CD14-positive monocyte (primary cell): Measurements from ENCODE around the gene FOXJ3. TPM values are rescaled to one million over a fixed set of nuclear protein-coding genes. Genes with fewer than 3 reads are reported as not detected.

ENCODE experiments used
- DNase-seq, 3 donors: peaks; one replicate each; pipeline ENCODE4 v3.0.0-alpha.2; 2011 to 2022
- H2AFZ ChIP-seq: 2 replicates; pipeline ENCODE4 v1.6.0; 2012; ENCODE audit warnings: mild to moderate bottlenecking, low read depth, low read length, inconsistent platforms; ENCODE audit not compliant: insufficient read depth, poor library complexity, severe bottlenecking
- H3K27ac ChIP-seq, 2 donors: 1 replicate in 1 of 2; 2 replicates in 1 of 2; pipeline ENCODE4 v1.5.1; 2012 to 2013; ENCODE audit warnings: low read length in 2 of 2, control low read depth in 1 of 2, inconsistent platforms in 1 of 2, low read depth in 1 of 2, mild to moderate bottlenecking in 1 of 2
- H3K27me3 ChIP-seq, 2 donors: one replicate each; pipeline versions ENCODE4 v1.6.0 to v1.6.1; 2011 to 2013; ENCODE audit warnings: low read length in 2 of 2; ENCODE audit not compliant: control insufficient read depth in 2 of 2, insufficient read depth in 2 of 2
- H3K36me3 ChIP-seq, 2 donors: replicated peaks in 1 of 2; 1 replicate in 1 of 2; 2 replicates in 1 of 2; pipeline versions ENCODE4 v1.5.1 to v1.6.1; 2012 to 2013; ENCODE audit warnings: low read length in 2 of 2, control low read depth in 1 of 2, inconsistent platforms in 1 of 2, mild to moderate bottlenecking in 1 of 2; ENCODE audit not compliant: insufficient read depth in 2 of 2, control insufficient read depth in 1 of 2
- H3K4me1 ChIP-seq, 2 donors: 1 replicate in 1 of 2; 2 replicates in 1 of 2; pipeline versions ENCODE4 v1.5.1 to v1.6.1; 2012 to 2013; ENCODE audit warnings: low read length in 2 of 2, control low read depth in 1 of 2, inconsistent platforms in 1 of 2, mild to moderate bottlenecking in 1 of 2, moderate library complexity in 1 of 2; ENCODE audit not compliant: insufficient read depth in 2 of 2, control insufficient read depth in 1 of 2
- H3K4me2 ChIP-seq: replicated peaks from 2 replicates; pipeline ENCODE3; 2012; ENCODE audit warnings: low read length, moderate library complexity, mild to moderate bottlenecking; ENCODE audit not compliant: poor library complexity, severe bottlenecking; ENCODE audit errors: extremely low read depth
- H3K4me3 ChIP-seq, 3 experiments: fragments of 200-600 bp in 1 of 3; sonication (generic) in 1 of 3; replicated peaks in 1 of 3; 1 replicate in 2 of 3; 2 replicates in 1 of 3; pipeline ENCODE4 v1.5.1; 2011 to 2013; ENCODE audit warnings: low read length in 3 of 3, mild to moderate bottlenecking in 3 of 3, control low read depth in 2 of 3, low read depth in 2 of 3, inconsistent platforms in 1 of 3, moderate library complexity in 1 of 3
- H3K79me2 ChIP-seq: 2 replicates; pipeline ENCODE4 v1.6.0; 2012; ENCODE audit warnings: mild to moderate bottlenecking, control low read depth, inconsistent platforms, low read length, moderate library complexity; ENCODE audit not compliant: insufficient read depth
- H3K9ac ChIP-seq: 2 replicates; pipeline ENCODE4 v1.6.0; 2017; ENCODE audit warnings: low read length, mild to moderate bottlenecking; ENCODE audit not compliant: insufficient read depth, poor library complexity, severe bottlenecking
- H3K9me3 ChIP-seq, 2 donors: replicated peaks in 1 of 2; 1 replicate in 1 of 2; 2 replicates in 1 of 2; pipeline versions ENCODE4 v1.5.1 to v1.6.1; 2012 to 2013; ENCODE audit warnings: low read length in 2 of 2, control low read depth in 1 of 2; ENCODE audit not compliant: control insufficient read depth in 1 of 2, insufficient read depth in 1 of 2
- H4K20me1 ChIP-seq: 2 replicates; pipeline ENCODE4 v1.6.0; 2012; ENCODE audit warnings: mild to moderate bottlenecking, low read length, control low read depth, moderate library complexity; ENCODE audit not compliant: insufficient read depth
- H3K27ac Mint-ChIP-seq, 7 donors: one replicate each; pipeline ENCODE4 v1.8.0; 2020; ENCODE audit warnings: mild to moderate bottlenecking in 7 of 7, mixed read lengths in 7 of 7, moderate library complexity in 6 of 7, inconsistent platforms in 2 of 7
- H3K27me3 Mint-ChIP-seq, 3 donors: one replicate each; pipeline ENCODE4 v1.8.0; 2021 to 2022; ENCODE audit warnings: low read depth in 3 of 3, mild to moderate bottlenecking in 3 of 3, mixed read lengths in 3 of 3, moderate library complexity in 3 of 3, inconsistent platforms in 1 of 3
- H3K36me3 Mint-ChIP-seq, 2 donors: one replicate each; pipeline ENCODE4 v1.8.0; 2020; ENCODE audit warnings: mixed read lengths in 2 of 2, inconsistent platforms in 1 of 2, mild to moderate bottlenecking in 1 of 2
- H3K4me1 Mint-ChIP-seq: one replicate; pipeline ENCODE4 v1.8.0; 2020; ENCODE audit warnings: mild to moderate bottlenecking, mixed read lengths
- H3K4me3 Mint-ChIP-seq, 2 donors: one replicate each; pipeline ENCODE4 v1.8.0; 2020; ENCODE audit warnings: mild to moderate bottlenecking in 2 of 2, mixed read lengths in 2 of 2, moderate library complexity in 1 of 2
- H3K9me3 Mint-ChIP-seq, 7 donors: one replicate each; pipeline ENCODE4 v1.8.0; 2020 to 2022; ENCODE audit warnings: mixed read lengths in 7 of 7, mild to moderate bottlenecking in 6 of 7, moderate library complexity in 6 of 7, inconsistent platforms in 2 of 7
- CTCF ChIP-seq: fragments of 200-600 bp; IDR thresholded peaks from one replicate; pipeline ENCODE4 v1.8.0; 2022; ENCODE audit warnings: antibody characterized with exemption, mild to moderate bottlenecking
- WGBS: methylation state at CpG from one replicate; pipeline ENCODE4 v1.1.5; 2013; ENCODE audit warnings: missing lambda C conversion rate; ENCODE audit not compliant: insufficient coverage; 5-methylcytosine and 5-hydroxymethylcytosine counted together
- intact Hi-C, 2 donors: fragments of 100-400 bp; cut with micrococcal nuclease; formaldehyde crosslinking; loops; one replicate each; pipeline versions ENCODE4 v1.15.0 to v1.15.1; 2023
- polyA plus RNA-seq, 3 donors: library from polyadenylated mRNA; depleted of rRNA in 1 of 3; unstranded in 2 of 3; stranded (reverse) in 1 of 3; fragments of 300-500 nt in 2 of 3; fragments of >200 nt in 1 of 3; fragmentation: Illumina TruSeq in 2 of 3; gene quantifications; 1 replicate in 2 of 3; 2 replicates in 1 of 3; pipeline ENCODE4 v1.2.3, GENCODE V29; 2012 to 2021

Gene FOXJ3
- polyA plus RNA-seq, 3 donors = 10.2 to 18.5 (median 18.4) TPM

GRCh38 chr1:42334240-42335049 lies 590 bp downstream of the FOXJ3 start:
- H3K27me3 ChIP-seq = no peaks in the 10 kb centered on the region
- peak overlapping the region; percentile 100 for H3K4me2 ChIP-seq
- 0% methylated on average over 52 of the region's 58 CpGs for WGBS
- H3K27ac Mint-ChIP-seq = peak overlapping the region; percentile 54 to 92 (median 82)
- intact Hi-C loops = loop anchor here (2.0 to 10.0 kb wide), 6 partner anchors 122 to 838 kb away; partner anchors contain the start of genes C1orf50 (in 2 of the 2), P3H1 (in 2 of the 2), CCDC30 (in 1 of the 2) and CFAP57 (in 1 of the 2)
- H3K27ac ChIP-seq = peak overlapping the region; percentile 4 to 86
- H3K9ac ChIP-seq = peak overlapping the region; percentile 93
- H3K4me3 ChIP-seq = peak overlapping the region; percentile 67 to 95 (median 90)
- peak overlapping the region; percentile 100 for H2AFZ ChIP-seq
- H3K79me2 ChIP-seq = peaks cover 60% of the 10 kb centered on the region
- H3K4me1 Mint-ChIP-seq = peaks cover 40% of the 10 kb centered on the region
- H4K20me1 ChIP-seq = peaks cover 50% of the 10 kb centered on the region
- DNase-seq = peak in 1 of 3 donors; percentile 20
- peaks cover 20 to 28% of the 10 kb centered on the region in 2 donors for H3K4me1 ChIP-seq
- H3K36me3 Mint-ChIP-seq = peaks cover 0 to 2% of the 10 kb centered on the region in 2 donors
- peaks cover 0 to 1% (median 0%) of the 10 kb centered on the region in 7 donors for H3K9me3 Mint-ChIP-seq
- H3K4me3 Mint-ChIP-seq = peak overlapping the region; percentile 90 to 95
- no peak for TF ChIP-seq CTCF
- no peaks in the 10 kb centered on the region for H3K9me3 ChIP-seq
- peaks cover 0 to 3% (median under 1%) of the 10 kb centered on the region in 3 donors for H3K27me3 Mint-ChIP-seq
- no peaks in the 10 kb centered on the region for H3K36me3 ChIP-seq

DNA sequence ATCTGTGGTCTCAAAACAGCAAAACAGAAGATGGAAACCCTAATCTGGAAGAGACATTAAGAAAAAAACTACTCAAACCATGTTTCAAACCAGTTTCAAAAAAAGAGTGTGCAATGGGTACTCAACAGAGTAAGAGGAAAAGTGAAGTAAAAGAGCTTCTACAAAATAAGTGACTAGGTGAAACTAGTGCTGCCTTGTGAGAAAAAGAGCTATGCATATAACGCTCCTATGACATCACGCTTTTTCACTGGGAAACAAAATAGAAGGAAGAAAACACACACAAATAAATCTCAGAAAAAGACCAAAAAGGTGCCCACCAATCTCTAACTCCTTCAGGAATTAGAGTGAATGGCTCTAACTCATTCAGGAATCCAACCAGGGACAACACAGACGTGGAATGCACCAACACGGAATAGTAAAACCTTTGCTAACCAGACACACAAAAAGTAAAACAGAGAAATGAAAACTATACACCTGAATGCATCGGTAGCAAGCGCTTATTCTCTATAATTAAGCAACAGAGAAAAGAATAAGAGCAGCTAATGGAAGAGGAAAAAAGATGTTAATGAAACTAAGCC lies 1.3 kb downstream of the FOXJ3 start:
- H3K36me3 ChIP-seq = no peaks in the 10 kb centered on the region
- H3K9ac ChIP-seq = peak overlapping the region; percentile 93
- H3K27me3 ChIP-seq = no peaks in the 10 kb centered on the region
- Mint-ChIP-seq H3K9me3 (peaks cover 0 to 1% (median 0%) of the 10 kb centered on the region in 7 donors), H3K27me3 (peaks cover 0 to 3% (median 0%) of the 10 kb centered on the region in 3 donors), H3K36me3 (peaks cover 0 to 2% of the 10 kb centered on the region in 2 donors), H3K4me3 (peak overlapping the region; percentile 90 to 95), H3K4me1 (peaks cover 41% of the 10 kb centered on the region), H3K27ac (peak overlapping the region in 3 of 7 donors; percentile 8 to 79 (median 38))
- peak overlapping the region; percentile 100 for H2AFZ ChIP-seq
- H3K4me2 ChIP-seq = peak overlapping the region; percentile 100
- peaks cover 57% of the 10 kb centered on the region for H4K20me1 ChIP-seq
- DNase-seq = no peak
- intact Hi-C loops = loop anchor here (2.0 to 10.0 kb wide), 6 partner anchors 123 to 839 kb away; partner anchors contain the start of genes C1orf50 (in 2 of the 2), P3H1 (in 2 of the 2), CCDC30 (in 1 of the 2) and CFAP57 (in 1 of the 2)
- 0% methylated on average over 2 of the region's 6 CpGs for WGBS
- H3K79me2 ChIP-seq = peaks cover 67% of the 10 kb centered on the region
- H3K4me3 ChIP-seq = peak overlapping the region; percentile 67 to 95 (median 90)
- H3K27ac ChIP-seq = peak overlapping the region in 1 of 2 donors; percentile 86
- peaks cover 20 to 28% of the 10 kb centered on the region in 2 donors for H3K4me1 ChIP-seq
- TF ChIP-seq CTCF = no peak
- no peaks in the 10 kb centered on the region for H3K9me3 ChIP-seq
